ENCODE measurements around the gene ERG.

ERG gene

DNA sequence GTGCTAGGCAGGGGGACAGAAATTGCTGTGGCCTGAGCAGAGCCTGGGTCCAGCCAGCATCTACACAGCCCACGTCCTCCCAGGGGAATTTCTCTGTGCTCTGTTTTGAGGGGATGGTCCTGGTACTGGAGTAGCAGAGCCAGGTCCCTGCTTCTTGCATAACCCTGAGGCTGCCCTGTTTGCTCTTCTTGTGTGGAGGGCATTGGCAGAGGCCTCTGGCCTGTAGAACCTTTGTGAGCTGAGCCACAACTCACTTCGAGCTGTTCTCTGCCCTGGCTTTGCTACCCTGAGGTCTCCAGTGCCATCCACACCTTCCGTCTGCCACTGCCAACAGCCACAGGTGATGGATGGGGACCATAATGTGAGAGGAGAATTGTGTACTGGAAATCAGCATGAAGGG, 139.6 kb downstream of the ERG start:
- Mint-ChIP-seq H3K4me3 (no peak overlapping the region), H3K27me3 (peaks cover 33% of the 10 kb centered on the region), H3K27ac (no peak overlapping the region), H3K9me3 (no peaks in the 10 kb centered on the region), H3K4me1 (no peaks in the 10 kb centered on the region)
- DNase-seq = no peak
- ATAC-seq = no peak

GRCh38 chr21:38358098-38358497, 140.2 kb downstream of the ERG start:
- ATAC-seq (no peak), DNase-seq (no peak)
- Mint-ChIP-seq H3K4me3 (no peak overlapping the region), H3K27ac (no peak overlapping the region), H3K27me3 (peaks cover 33% of the 10 kb centered on the region), H3K9me3 (no peaks in the 10 kb centered on the region), H3K4me1 (no peaks in the 10 kb centered on the region)

DNA sequence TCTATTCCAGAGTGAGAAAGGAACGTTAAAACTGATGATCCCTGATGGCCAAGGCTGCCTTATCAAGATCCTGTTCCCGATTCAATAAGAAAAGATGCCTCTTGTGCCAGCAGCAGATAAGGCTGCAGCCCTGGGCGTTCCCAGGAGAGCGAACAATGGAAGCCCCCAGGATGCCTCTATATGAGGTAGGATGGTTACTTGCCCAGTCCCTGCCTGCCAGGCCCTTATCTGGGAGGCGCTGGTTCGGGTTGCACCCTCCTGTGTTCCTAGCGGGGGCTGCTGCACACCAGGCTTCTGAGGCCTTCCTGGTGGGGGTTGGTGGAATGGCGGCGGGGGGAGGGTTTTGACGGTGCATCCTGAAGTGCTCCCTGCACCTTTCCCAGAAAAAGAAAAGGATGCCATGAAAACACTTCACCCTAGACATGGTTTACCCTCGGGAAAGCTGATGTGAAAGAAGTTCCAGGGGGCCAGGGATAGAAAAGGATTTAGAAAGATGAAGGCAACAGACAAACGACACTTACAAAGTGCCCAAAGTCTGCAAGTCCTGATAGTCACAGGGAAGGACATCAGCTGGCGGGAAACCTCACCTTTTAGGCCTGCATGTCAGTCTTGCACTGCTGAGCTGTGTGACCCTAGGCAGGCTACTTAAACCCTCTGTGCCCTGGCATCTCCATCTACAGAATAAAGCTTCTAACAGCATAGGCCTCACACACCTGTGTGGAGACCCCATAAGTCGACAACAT, 141.2 kb downstream of the ERG start:
- ATAC-seq (no peak), DNase-seq (no peak)
- Mint-ChIP-seq H3K9me3 (no peaks in the 10 kb centered on the region), H3K27ac (no peak overlapping the region), H3K27me3 (peaks cover 33% of the 10 kb centered on the region), H3K4me3 (no peak overlapping the region), H3K4me1 (peaks cover 2% of the 10 kb centered on the region)

- ATAC-seq (peak; percentile 79), DNase-seq (peak; percentile 69 to 72)
- no peak overlapping the region for H3K4me3 Mint-ChIP-seq
- H3K27ac Mint-ChIP-seq = no peak overlapping the region
- peaks cover 11% of the 10 kb centered on the region for H3K4me1 Mint-ChIP-seq
- no peaks in the 10 kb centered on the region for H3K9me3 Mint-ChIP-seq
- H3K27me3 Mint-ChIP-seq = peaks cover 38% of the 10 kb centered on the region
Measured at GRCh38 chr21:38355992-38356781, 142.1 kb downstream of the ERG start.

DNA sequence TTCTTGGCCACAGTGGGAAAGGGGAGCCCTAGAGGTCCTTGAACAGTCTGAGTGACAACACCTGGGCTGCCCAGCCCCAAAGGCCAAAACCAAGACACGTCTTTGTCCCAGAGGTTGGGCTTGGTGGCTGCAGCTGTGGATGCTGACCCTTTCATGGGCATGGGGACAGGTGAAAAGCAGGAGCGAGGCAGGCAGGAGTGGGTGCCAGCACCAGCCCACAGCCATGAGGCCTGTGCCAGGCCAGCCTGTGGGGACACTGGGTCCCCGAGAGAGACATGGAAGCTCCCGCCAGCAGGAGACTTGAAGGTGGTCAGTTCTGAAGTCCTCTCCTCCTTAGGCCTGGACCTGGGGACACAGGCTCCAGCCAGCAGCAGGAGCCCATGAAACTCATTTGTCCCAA, 142.9 kb downstream of the ERG start:
- Mint-ChIP-seq H3K9me3 (no peaks in the 10 kb centered on the region), H3K4me3 (no peak overlapping the region), H3K27me3 (peaks cover 43% of the 10 kb centered on the region), H3K27ac (no peak overlapping the region), H3K4me1 (peaks cover 12% of the 10 kb centered on the region)
- no peak for DNase-seq
- ATAC-seq = no peak

GRCh38 chr21:38354746-38355145, 143.5 kb downstream of the ERG start:
- Mint-ChIP-seq H3K27ac (no peak overlapping the region), H3K27me3 (peaks cover 43% of the 10 kb centered on the region), H3K4me3 (no peak overlapping the region), H3K4me1 (peaks cover 12% of the 10 kb centered on the region), H3K9me3 (no peaks in the 10 kb centered on the region)
- DNase-seq = no peak
- no peak for ATAC-seq

GRCh38 chr21:38354231-38354630, 144.0 kb downstream of the ERG start:
- Mint-ChIP-seq H3K4me1 (peaks cover 15% of the 10 kb centered on the region), H3K9me3 (no peaks in the 10 kb centered on the region)
- DNase-seq = no peak

DNA sequence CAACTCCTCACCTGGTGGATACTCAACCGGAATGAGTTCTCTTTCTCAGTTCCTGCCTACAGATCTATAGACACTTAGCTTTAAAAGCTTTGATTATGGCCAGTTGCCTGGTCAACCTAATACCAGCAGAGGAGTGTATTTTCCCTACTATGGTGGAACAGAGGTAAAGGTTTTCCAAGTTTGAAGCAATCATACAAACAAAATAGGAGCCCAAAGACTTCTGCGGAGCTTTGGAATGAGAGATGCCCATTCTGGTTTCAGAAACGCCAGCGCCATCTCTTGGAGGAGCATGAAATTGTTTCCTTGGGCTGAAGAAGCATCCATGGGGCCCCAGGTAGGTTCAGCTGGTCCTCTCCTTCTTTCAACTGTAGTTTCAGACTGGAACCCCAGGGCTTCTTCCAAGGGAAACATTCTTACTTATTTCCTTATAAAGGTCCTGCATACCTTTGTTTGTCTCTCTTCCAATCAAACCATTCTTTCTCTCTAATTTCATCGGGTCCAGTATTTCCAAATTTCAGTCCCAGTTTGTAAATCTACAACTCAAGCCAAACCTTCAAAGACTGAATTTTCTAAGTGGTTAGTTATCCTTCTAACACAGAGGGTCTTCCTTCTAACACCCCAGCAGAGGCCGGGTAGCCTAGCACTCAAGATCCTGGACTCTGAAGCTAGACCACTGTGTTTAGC, 145.6 kb downstream of the ERG start:
- ATAC-seq = no peak
- H3K4me3 Mint-ChIP-seq = no peak overlapping the region
- peak; percentile 24 to 28 for DNase-seq
- no peak overlapping the region for H3K27ac Mint-ChIP-seq
- H3K9me3 Mint-ChIP-seq = no peaks in the 10 kb centered on the region
- H3K27me3 Mint-ChIP-seq = peaks cover 32% of the 10 kb centered on the region
- peaks cover 21% of the 10 kb centered on the region for H3K4me1 Mint-ChIP-seq

More at GRCh38 chr21:38354231-38354630, 144.0 kb downstream of the ERG start:
- no peak overlapping the region for H3K27ac Mint-ChIP-seq
- peaks cover 39% of the 10 kb centered on the region for H3K27me3 Mint-ChIP-seq
- no peak overlapping the region for H3K4me3 Mint-ChIP-seq
- no peak for ATAC-seq

DNA sequence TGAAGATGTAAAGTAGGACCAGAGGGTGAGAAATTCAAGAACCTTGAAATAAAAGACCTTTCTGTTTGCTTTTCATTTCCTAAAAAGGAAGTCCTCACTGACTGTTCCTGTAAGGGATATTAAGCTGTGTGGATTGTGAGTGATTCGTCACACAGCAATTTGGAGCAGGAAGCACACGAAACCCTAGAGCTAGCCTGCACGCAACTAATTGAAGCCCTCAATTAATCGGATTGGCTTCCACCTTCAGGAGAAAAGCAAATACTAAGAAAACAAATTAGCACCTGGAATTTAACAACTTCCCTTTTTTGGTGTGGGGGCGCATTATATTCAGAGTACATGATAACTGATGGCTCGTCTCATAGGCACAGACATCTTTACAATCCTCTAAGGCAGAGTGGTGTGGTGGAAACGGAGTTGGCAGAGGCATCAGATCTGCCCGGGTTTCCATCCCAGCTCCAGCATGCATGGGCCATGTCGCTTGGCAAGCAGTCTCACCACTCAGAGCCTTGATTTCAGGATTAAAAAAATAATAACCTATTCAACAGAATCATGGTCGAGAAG, 146.2 kb downstream of the ERG start:
- DNase-seq (no peak), ATAC-seq (no peak)
- Mint-ChIP-seq H3K9me3 (no peaks in the 10 kb centered on the region), H3K27ac (no peak overlapping the region), H3K4me1 (peaks cover 21% of the 10 kb centered on the region), H3K27me3 (peaks cover 32% of the 10 kb centered on the region), H3K4me3 (no peak overlapping the region)

- no peak for DNase-seq
- Mint-ChIP-seq H3K9me3 (peaks cover 0 to 1% of the 10 kb centered on the region in 2 donors), H3K4me1 (peaks cover 21% of the 10 kb centered on the region), H3K27ac (peak overlapping the region in 1 of 2 donors; percentile 52), H3K27me3 (peaks cover 27% of the 10 kb centered on the region), H3K4me3 (peak overlapping the region in 1 of 2 donors; percentile 21)
- no peak for ATAC-seq
Measured at GRCh38 chr21:38351176-38351959, 146.9 kb downstream of the ERG start.

GRCh38 chr21:38350684-38351083, 147.6 kb downstream of the ERG start:
- H3K27ac Mint-ChIP-seq = no peak overlapping the region
- peaks cover 23% of the 10 kb centered on the region for H3K27me3 Mint-ChIP-seq
- ATAC-seq (no peak), DNase-seq (no peak)
- H3K9me3 Mint-ChIP-seq = peaks cover 0 to 6% of the 10 kb centered on the region in 2 donors
- peaks cover 21% of the 10 kb centered on the region for H3K4me1 Mint-ChIP-seq
- H3K4me3 Mint-ChIP-seq = no peak overlapping the region

DNA sequence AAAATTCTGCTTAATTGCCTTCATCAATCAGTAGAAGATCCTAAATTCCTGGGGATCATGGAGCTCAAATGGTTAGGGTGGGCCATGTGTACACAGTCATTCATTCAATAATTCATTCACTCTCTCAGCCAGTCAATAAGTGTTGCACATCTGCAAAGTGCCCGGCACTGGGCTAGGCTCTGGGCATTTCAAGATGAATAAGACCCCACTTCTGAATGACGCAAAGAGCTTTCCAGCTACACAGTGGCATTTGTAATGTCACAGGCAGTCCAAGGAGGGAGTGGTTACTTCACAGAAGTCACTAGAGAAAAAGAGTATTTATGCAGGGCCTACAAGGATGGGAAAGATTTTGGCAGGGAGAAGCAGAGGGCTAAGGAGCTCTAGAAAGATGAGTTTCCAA, 148.3 kb downstream of the ERG start:
- peaks cover 0 to 6% of the 10 kb centered on the region in 2 donors for H3K9me3 Mint-ChIP-seq
- peaks cover 21% of the 10 kb centered on the region for H3K4me1 Mint-ChIP-seq
- ATAC-seq = no peak
- DNase-seq = no peak
- no peak overlapping the region for H3K27ac Mint-ChIP-seq
- peaks cover 19% of the 10 kb centered on the region for H3K27me3 Mint-ChIP-seq
- no peak overlapping the region for H3K4me3 Mint-ChIP-seq

GRCh38 chr21:38349111-38349746, 149.0 kb downstream of the ERG start:
- ATAC-seq = peak; percentile 70
- Mint-ChIP-seq H3K9me3 (peaks cover 0 to 6% of the 10 kb centered on the region in 2 donors), H3K27me3 (peaks cover 11% of the 10 kb centered on the region), H3K27ac (peak overlapping the region; percentile 40 to 74), H3K4me3 (peak overlapping the region in 1 of 2 donors; percentile 27), H3K4me1 (peaks cover 21% of the 10 kb centered on the region)
- no peak for DNase-seq

DNA sequence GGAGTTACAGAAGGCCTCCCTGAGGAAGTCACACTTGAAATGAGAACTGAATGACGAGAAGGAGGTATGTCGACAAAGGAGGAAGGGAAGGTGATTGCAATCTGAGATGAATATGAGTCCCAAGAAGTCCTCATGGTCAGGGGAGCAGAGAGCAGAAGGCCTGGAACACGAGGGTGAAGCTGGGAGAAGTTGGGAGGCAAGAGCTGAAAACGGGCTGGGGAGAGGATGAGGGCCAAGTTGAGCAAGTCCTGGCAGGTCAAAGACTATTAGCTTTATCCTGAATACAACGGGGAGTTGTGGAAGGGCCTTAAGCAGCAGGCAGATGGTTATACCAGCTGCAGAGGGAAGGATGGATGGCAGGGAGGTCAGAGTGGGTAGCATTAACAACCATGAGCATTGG, 152.0 kb downstream of the ERG start:
- peaks cover 11% of the 10 kb centered on the region for H3K4me1 Mint-ChIP-seq
- DNase-seq (no peak), ATAC-seq (no peak)
- peaks cover 5% of the 10 kb centered on the region for H3K27me3 Mint-ChIP-seq
- no peak overlapping the region for H3K27ac Mint-ChIP-seq
- H3K9me3 Mint-ChIP-seq = peaks cover 0 to 6% of the 10 kb centered on the region in 2 donors
- H3K4me3 Mint-ChIP-seq = no peak overlapping the region
